HG03066 (cell line): Measurements from ENCODE around the gene TARP.

ENCODE experiments used
- ATAC-seq: cut with Tn5 transposase; IDR thresholded peaks from one replicate; pipeline ENCODE4 v1.9.1; 2021; ENCODE audit warnings: low read depth; ENCODE audit not compliant: unreplicated experiment

TARP gene

DNA sequence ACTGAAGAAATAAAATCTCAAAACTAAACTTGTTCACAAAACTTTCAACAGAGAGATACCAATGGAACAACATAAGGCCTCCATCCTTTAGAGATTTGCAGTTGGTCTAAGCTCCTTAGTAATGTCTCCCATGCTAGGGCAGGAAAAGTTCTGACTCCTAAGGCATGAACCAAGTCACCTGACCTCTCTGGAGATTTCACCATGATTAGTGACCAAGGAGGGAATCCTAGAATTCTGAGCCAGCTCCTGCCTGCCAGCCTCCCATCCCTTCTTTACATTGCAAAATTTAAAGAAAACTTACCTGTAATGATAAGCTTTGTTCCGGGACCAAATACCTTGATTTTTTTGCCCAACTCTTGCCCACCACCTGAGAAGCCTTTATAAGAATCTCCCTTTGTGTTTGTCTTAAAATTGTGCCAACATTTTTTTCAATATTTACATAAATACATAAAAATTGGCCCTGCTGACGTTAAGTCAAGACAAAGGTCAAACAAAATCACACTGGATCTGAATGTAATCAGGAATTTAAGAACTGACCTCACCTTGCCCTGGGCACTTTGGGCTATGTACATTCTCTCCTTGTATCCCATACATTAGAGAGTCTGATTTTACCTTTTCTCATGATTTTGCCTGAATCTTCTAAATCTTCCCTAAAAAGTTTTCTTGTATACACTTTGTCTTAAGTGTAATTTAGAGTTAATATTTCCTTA, at the start of gene TARP:
Gene TARP, minus strand, starts transcription at position 351 of the 710 bp plus-strand sequence.
- no peak for ATAC-seq

DNA sequence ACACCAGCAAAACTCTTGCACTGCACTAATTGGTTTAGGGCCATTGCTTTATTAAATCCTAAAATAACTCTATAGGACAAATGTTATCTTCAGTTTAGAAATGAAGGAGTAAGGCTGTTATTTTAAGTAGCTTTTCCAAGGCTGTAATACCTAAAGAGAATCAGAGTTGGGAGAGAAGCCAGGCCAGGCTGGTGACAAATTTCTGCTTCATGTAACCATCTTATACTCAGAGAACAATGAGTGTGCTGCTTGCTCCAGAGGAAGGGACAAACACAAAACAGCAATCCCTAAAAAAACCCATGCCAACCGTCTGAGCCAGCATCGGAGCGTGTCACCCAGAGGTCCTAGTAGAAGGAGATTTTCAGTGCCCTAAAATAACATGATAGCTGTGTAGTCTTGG, 49.7 kb upstream of the TARP start:
- no peak for ATAC-seq

- no peak for ATAC-seq
Measured at GRCh38 chr7:38322461-38322860, 49.0 kb upstream of the TARP start.

DNA sequence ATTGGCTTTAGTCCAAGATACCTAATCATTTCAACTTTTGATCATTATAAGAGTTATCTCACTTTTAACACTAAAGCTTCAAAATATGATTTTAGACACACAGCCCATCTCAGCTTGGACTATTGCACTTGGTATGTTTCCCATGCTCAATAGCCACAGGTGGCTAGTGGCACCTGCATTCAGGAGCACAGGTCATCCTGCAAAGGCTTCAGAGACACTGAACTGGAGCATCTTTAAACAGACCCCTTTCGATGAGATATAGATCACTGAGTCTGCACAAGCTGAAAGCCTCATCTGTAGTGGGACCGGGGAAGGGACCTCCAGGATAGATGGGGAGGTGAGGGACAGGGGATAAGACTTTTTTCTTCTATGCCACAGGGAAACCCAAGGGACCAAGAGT, 48.5 kb upstream of the TARP start:
- ATAC-seq: no peak

- no peak for ATAC-seq
Measured at GRCh38 chr7:38321515-38321944, 48.1 kb upstream of the TARP start.

- no peak for ATAC-seq
Measured at GRCh38 chr7:38321050-38321449, 47.6 kb upstream of the TARP start.

GRCh38 chr7:38319873-38320272, 46.4 kb upstream of the TARP start:
- no peak for ATAC-seq

- ATAC-seq: peak; percentile 81
Measured at GRCh38 chr7:38318803-38319416, 45.5 kb upstream of the TARP start.

DNA sequence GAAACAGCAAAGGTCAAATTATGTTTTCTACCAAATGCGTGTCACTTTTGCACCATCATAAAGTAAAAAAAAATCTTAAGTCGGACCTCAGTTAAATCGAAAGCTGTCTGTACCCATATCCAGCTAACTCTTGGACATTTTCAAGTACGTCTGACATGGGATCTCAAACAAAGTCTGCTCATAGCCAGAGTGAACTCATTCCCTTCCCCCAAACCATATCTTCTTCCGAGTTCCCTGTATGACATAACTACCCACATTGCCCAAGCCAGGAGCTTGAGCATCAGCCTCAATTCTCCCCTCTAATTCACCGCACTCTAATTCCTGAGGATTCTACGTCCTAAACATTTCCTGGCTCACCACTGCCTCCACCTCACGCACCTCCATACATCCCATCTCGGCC, 44.8 kb upstream of the TARP start:
- no peak for ATAC-seq

GRCh38 chr7:38317515-38317914, 44.1 kb upstream of the TARP start:
- ATAC-seq: no peak

DNA sequence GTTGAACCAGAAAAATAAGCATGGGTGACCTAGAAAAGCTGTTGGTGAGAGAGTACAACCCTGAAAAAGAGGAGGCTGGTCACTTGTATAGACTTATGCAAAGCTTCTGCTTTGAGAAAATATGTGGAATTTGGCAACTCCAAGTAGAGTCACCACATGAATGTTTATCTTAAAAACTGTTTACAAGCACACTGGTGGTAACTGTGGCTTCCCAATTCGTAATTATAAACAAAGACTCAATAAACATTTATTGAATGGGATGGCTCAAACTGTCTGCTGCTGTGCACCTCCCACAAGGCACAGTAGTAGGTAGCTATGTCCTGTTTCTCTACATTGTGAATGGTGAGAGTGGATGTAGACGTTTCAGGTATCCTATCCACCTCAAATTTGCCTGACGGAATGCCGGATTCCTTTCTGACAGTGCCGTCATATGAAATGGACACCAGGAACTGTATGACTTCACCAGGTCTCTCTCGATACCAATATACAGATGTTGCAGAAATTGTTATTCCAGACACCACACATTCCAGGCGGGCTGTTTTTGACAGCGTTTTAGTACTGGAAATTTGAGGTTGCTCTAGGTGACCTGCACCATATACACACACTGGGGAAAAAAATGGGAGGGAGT, 43.4 kb upstream of the TARP start:
- no peak for ATAC-seq

DNA sequence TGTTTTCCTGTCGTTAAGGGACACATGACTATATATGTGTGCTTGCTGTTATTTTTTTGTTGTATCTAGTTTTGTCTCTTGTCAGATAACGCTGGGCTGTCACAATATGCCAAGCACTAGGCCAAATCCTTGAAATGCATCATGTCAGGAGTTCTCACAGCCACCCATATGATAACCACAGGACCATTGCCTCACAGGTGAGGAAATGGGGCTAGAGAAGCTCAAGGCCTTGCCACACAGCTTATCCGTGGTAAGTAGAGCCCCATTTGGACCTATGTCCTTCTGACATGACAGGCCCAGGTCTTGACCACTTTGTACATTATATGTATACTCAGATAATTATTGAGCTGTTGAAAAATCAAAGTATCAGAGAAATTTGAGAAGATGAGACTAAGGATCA, 42.0 kb upstream of the TARP start:
- ATAC-seq: no peak

- no peak for ATAC-seq
Measured at GRCh38 chr7:38312821-38313220, 39.4 kb upstream of the TARP start.

DNA sequence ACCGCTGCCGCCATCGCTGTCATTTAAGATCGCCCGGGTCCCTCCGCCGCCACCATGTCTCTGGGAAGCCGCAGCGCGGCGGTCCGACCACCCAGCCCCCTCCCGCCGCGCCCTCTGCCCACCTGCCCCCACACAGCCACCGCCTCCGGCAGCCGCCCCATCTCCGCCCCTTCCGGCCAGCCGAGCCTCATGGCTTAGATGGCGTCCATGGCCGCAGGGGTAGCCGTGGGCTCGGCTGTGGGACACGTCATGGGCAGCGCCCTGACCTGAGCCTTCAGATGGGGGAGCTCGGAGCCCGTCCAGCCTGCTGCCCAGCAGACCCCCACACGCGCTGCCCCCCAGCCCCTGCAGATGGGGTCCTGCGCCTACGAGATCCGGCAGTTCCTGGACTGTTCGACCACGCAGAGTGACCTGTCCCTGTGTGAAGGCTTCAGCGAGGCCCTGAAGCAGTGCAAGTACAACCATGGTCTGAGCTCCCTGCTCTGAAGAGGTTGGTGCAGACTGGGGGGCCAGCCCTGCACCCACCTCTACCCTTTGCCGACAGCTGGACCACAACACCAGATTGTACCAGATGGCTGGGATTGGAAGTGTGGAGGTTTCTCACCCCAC, 38.0 kb upstream of the TARP start:
- ATAC-seq: peak; percentile 76

- no peak for ATAC-seq
Measured at GRCh38 chr7:38310591-38311101, 37.2 kb upstream of the TARP start.

DNA sequence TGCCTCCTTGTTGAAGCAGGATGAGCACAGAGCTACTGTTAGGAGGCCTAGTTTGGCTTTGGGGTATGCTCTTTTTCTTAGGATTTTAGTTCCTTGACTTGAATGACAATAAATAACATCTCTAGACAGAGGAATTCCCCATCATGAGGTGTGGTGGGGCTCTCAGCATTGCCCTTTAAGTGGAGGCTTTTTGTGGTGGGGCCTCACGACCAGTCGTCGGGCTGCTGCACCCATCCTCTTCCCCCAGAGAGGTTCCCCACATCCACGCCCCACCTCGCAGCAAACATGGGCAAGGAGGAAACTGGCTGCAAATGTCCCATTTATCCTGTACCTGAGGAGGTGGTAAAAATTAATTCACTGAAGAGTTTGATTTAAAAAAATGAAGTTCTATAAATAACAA, 36.1 kb upstream of the TARP start:
- no peak for ATAC-seq

GRCh38 chr7:38308140-38308539, 34.7 kb upstream of the TARP start:
- no peak for ATAC-seq

GRCh38 chr7:38307640-38308039, 34.2 kb upstream of the TARP start:
- no peak for ATAC-seq

- ATAC-seq: no peak
Measured at GRCh38 chr7:38306914-38307313, 33.5 kb upstream of the TARP start.

- no peak for ATAC-seq
Measured at GRCh38 chr7:38306171-38306570, 32.7 kb upstream of the TARP start.

DNA sequence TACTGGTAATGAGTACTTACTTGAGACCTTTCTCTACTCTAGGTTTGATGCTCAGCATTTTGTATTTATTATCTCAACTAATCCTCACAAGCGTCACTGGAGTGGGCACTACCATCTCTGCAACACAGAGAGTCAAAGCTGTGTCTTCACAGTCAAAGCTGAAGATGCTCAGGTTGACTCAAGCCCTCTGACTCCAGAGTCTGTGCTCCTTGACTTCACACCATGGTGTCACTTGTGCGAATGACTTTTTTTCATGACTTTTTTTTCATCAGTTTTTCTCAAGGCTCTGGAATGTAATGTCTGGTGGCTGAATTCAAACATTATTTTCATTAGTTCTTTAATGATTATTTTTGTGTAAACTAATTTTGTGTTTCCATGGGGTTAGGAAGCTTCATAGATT, 30.4 kb upstream of the TARP start:
- no peak for ATAC-seq
